Keratinocyte (primary cell): Measurements from ENCODE around the gene SNRPA1. TPM values are rescaled to one million over a fixed set of nuclear protein-coding genes. Genes with fewer than 3 reads are reported as not detected.

ENCODE experiments used
- DNase-seq: peaks from one replicate; pipeline ENCODE4 v3.0.0-alpha.2; 2011; ENCODE audit warnings: low read depth, missing footprints, low spot score
- FAIRE-seq: peaks from 2 replicates; lab custom pipeline; 2011; peaks lifted over from hg19 to GRCh38; lab: Jason Lieb, UNC
- H2AFZ ChIP-seq: 2 replicates; pipeline ENCODE4 v1.6.0; 2012; ENCODE audit warnings: low read length, control low read depth, inconsistent platforms; ENCODE audit not compliant: control insufficient read depth
- H3K27ac ChIP-seq: 2 replicates; pipeline ENCODE4 v1.5.1; 2011; ENCODE audit warnings: low read length; ENCODE audit not compliant: control insufficient read depth, insufficient read depth
- H3K27me3 ChIP-seq: 3 replicates; pipeline ENCODE4 v1.6.0; 2011; ENCODE audit warnings: low read length; ENCODE audit not compliant: control insufficient read depth, insufficient read depth; ENCODE audit errors: extremely low read depth
- H3K36me3 ChIP-seq, 2 experiments: 2 replicates in 1 of 2; 3 replicates in 1 of 2; pipeline ENCODE4 v1.5.1; 2011; ENCODE audit warnings: low read length in 2 of 2, mild to moderate bottlenecking in 1 of 2; ENCODE audit not compliant: control insufficient read depth in 2 of 2, insufficient read depth in 2 of 2; ENCODE audit errors: extremely low read depth in 1 of 2
- H3K4me1 ChIP-seq: 3 replicates; pipeline ENCODE4 v1.5.1; 2011; ENCODE audit warnings: low read length; ENCODE audit not compliant: control insufficient read depth, insufficient read depth; ENCODE audit errors: extremely low read depth
- H3K4me2 ChIP-seq: 3 replicates; pipeline ENCODE4 v1.6.0; 2011; ENCODE audit warnings: low read depth, low read length; ENCODE audit not compliant: control insufficient read depth, insufficient read depth; ENCODE audit errors: extremely low read depth
- H3K4me3 ChIP-seq, 3 experiments: fragments of 200-600 bp in 1 of 3; sonication (generic) in 1 of 3; 2 replicates in 2 of 3; 3 replicates in 1 of 3; pipeline ENCODE4 v1.5.1; 2011 to 2016; ENCODE audit warnings: low read length in 3 of 3, mild to moderate bottlenecking in 3 of 3, control low read depth in 2 of 3, inconsistent platforms in 1 of 3, low read depth in 1 of 3, mixed read lengths in 1 of 3, mixed run types in 1 of 3, moderate library complexity in 1 of 3; ENCODE audit not compliant: control insufficient read depth in 2 of 3, insufficient read depth in 2 of 3; ENCODE audit errors: extremely low read depth in 1 of 3
- H3K79me2 ChIP-seq: 2 replicates; pipeline ENCODE4 v1.6.0; 2012; ENCODE audit warnings: low read length; ENCODE audit not compliant: control insufficient read depth, insufficient read depth
- H3K9ac ChIP-seq: 3 replicates; pipeline ENCODE4 v1.6.0; 2011; ENCODE audit warnings: low read length; ENCODE audit not compliant: control insufficient read depth, insufficient read depth; ENCODE audit errors: extremely low read depth
- H3K9me1 ChIP-seq: 3 replicates; pipeline ENCODE4 v1.6.0; 2011; ENCODE audit warnings: low read length; ENCODE audit not compliant: control insufficient read depth, insufficient read depth; ENCODE audit errors: extremely low read depth
- H3K9me3 ChIP-seq: 2 replicates; pipeline ENCODE4 v1.5.1; 2012; ENCODE audit warnings: low read depth, low read length; ENCODE audit not compliant: control insufficient read depth
- H4K20me1 ChIP-seq: 3 replicates; pipeline ENCODE4 v1.6.0; 2011; ENCODE audit warnings: low read length; ENCODE audit not compliant: control insufficient read depth, insufficient read depth; ENCODE audit errors: extremely low read depth
- EZH2 ChIP-seq: IDR thresholded peaks from one replicate; pipeline ENCODE4 v1.6.1; 2012; ENCODE audit warnings: inconsistent platforms, mild to moderate bottlenecking, low read length, moderate library complexity
- dilution Hi-C: fragments of 300-500 bp; cut with MboI; formaldehyde crosslinking; loops from one replicate; pipeline ENCODE4 v1.7.0; 2020; ENCODE audit warnings: low sequenced_read_pairs; ENCODE audit not compliant: extremely low pct_ligation_motif_present
- polyA plus RNA-seq, 5 experiments: library from polyadenylated mRNA; depleted of rRNA in 3 of 5; stranded (reverse) in 3 of 5; stranded (forward) in 1 of 5; unstranded in 1 of 5; fragments of >200 nt; gene quantifications; 1 replicate in 1 of 5; 2 replicates in 3 of 5; 3 replicates in 1 of 5; pipeline versions ENCODE4 v1.2.1 to v1.2.3, GENCODE V29; 2011 to 2012; ENCODE audit warnings: missing spikeins in 2 of 5, low read depth in 1 of 5, low replicate concordance in 1 of 5
- TF ChIP-seq, protein P1 (sequence below), 3 experiments: IDR thresholded peaks in 1 of 3; conservative IDR thresholded peaks in 1 of 3; optimal IDR thresholded peaks in 1 of 3; 2 replicates in 2 of 3; 3 replicates in 1 of 3; pipeline versions ENCODE3 to v1.5.1; 2011; ENCODE audit warnings: low read length in 3 of 3, mild to moderate bottlenecking in 3 of 3, moderate library complexity in 2 of 3, control low read depth in 1 of 3, inconsistent platforms in 1 of 3; ENCODE audit not compliant: insufficient read depth in 2 of 3; ENCODE audit errors: extremely low read depth in 1 of 3

Gene SNRPA1
- polyA plus RNA-seq, 1 donor (not counting 4 experiments of a cell fraction or from before 2014, with no cell fraction given): 106 TPM

GRCh38 chr15:101332061-101332467 lies 37.0 kb upstream of the SNRPA1 start:
- Histone ChIP-seq H3K9me3 (no peaks in the 10 kb centered on the region), H4K20me1 (no peaks in the 10 kb centered on the region), H3K4me2 (no peak overlapping the region), H3K9me1 (no peaks in the 10 kb centered on the region), H3K9ac (no peak overlapping the region), H3K36me3 (no peaks in the 10 kb centered on the region), H3K4me3 (no peak overlapping the region), H3K79me2 (no peaks in the 10 kb centered on the region), H3K4me1 (no peaks in the 10 kb centered on the region), H3K27me3 (no peaks in the 10 kb centered on the region), H3K27ac (no peak overlapping the region), H2AFZ (no peak overlapping the region)
- FAIRE-seq: no peak
- DNase-seq: no peak
- dilution Hi-C loops: no loop called here
- TF ChIP-seq, protein P1, sequence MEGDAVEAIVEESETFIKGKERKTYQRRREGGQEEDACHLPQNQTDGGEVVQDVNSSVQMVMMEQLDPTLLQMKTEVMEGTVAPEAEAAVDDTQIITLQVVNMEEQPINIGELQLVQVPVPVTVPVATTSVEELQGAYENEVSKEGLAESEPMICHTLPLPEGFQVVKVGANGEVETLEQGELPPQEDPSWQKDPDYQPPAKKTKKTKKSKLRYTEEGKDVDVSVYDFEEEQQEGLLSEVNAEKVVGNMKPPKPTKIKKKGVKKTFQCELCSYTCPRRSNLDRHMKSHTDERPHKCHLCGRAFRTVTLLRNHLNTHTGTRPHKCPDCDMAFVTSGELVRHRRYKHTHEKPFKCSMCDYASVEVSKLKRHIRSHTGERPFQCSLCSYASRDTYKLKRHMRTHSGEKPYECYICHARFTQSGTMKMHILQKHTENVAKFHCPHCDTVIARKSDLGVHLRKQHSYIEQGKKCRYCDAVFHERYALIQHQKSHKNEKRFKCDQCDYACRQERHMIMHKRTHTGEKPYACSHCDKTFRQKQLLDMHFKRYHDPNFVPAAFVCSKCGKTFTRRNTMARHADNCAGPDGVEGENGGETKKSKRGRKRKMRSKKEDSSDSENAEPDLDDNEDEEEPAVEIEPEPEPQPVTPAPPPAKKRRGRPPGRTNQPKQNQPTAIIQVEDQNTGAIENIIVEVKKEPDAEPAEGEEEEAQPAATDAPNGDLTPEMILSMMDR (optimal IDR thresholded peaks at IDR 0.05 in 1 of 3, IDR thresholded peaks at IDR 0.05 in 1 of 3, conservative IDR thresholded peaks at IDR 0.05 in 1 of 3; ENCODE audit: extremely low read depth in 1 of 3, insufficient read depth in 2 of 3, low read length in 3 of 3): no peak
- no peak for TF ChIP-seq EZH2

DNA sequence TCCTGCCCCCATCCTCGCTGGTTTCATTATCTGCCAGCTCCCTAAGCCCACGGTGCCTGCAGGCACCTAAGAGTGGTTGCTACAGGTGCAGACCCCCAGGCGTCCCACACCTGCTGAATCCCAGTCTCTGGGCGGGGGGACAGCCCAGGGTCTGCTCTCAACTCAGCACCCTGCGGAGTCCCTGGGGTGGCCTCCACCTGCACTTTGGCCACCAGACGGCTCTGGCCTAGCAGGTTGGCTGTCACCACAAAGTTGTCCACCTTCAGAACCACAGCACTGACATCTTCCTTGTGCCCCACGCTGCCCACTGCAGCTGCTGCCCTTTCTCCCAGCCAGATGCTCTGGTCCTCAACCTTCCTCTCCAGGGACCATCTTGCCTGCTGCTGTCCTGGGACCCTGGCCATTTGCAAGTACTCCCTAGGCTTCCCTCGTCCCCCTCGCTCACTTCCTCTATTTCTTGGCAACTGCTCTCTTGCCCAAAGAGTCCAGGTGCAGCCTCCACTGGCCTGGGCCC lies 34.9 kb upstream of the SNRPA1 start:
- FAIRE-seq: no peak
- peaks cover 0 to 3% of the 10 kb centered on the region in 2 experiments for H3K36me3 ChIP-seq
- TF ChIP-seq, protein P1 (optimal IDR thresholded peaks at IDR 0.05 in 1 of 3, IDR thresholded peaks at IDR 0.05 in 1 of 3, conservative IDR thresholded peaks at IDR 0.05 in 1 of 3; ENCODE audit: extremely low read depth in 1 of 3, insufficient read depth in 2 of 3, low read length in 3 of 3): no peak
- no peak for TF ChIP-seq EZH2
- H3K9ac ChIP-seq: no peak overlapping the region
- dilution Hi-C loops: no loop called here
- H3K27ac ChIP-seq: no peak overlapping the region
- H2AFZ ChIP-seq: no peak overlapping the region
- H3K4me2 ChIP-seq: no peak overlapping the region
- no peaks in the 10 kb centered on the region for H3K9me1 ChIP-seq
- H3K79me2 ChIP-seq: no peaks in the 10 kb centered on the region
- DNase-seq: no peak
- no peaks in the 10 kb centered on the region for H3K4me1 ChIP-seq
- no peak overlapping the region for H3K4me3 ChIP-seq
- no peaks in the 10 kb centered on the region for H3K9me3 ChIP-seq
- no peaks in the 10 kb centered on the region for H4K20me1 ChIP-seq
- no peaks in the 10 kb centered on the region for H3K27me3 ChIP-seq
